Pancreas (tissue), 10 donors: ENCODE measurements around the gene LENG8. TPM values are rescaled to one million over a fixed set of nuclear protein-coding genes. Genes with fewer than 3 reads are reported as not detected.
A peak's percentile ranks its signal among the peaks of the same experiment; 100 is the strongest.

Source experiments
- ATAC-seq, 4 donors: fragments of 200-7000 bp; cut with Tn5 transposase; one replicate each; pipeline versions ENCODE4 v1.8.0 to v1.9.1; 2020; ENCODE audit warnings: mild to moderate bottlenecking in 4 of 4, moderate library complexity in 4 of 4
- DNase-seq, 6 donors: peaks; one replicate each; pipeline ENCODE4 v3.0.0-alpha.2; 2020
- FAIRE-seq: peaks from 2 replicates; lab custom pipeline; 2012; peaks lifted over from hg19 to GRCh38; lab: Jason Lieb, UNC
- H3K27ac ChIP-seq, 4 donors: fragments of 200-600 bp; sonication (generic); 1 replicate in 3 of 4; 2 replicates in 1 of 4; pipeline versions ENCODE4 v1.5.0 to v1.8.0; 2020
- H3K27me3 ChIP-seq, 4 donors: fragments of 200-600 bp; one replicate each; pipeline ENCODE4 v1.8.0; 2021
- H3K36me3 ChIP-seq, 3 donors: fragments of 200-600 bp; sonication (generic) in 1 of 3; one replicate each; pipeline versions ENCODE4 v1.5.0 to v1.8.0; 2020 to 2021
- H3K4me1 ChIP-seq, 3 donors: fragments of 200-600 bp; one replicate each; pipeline ENCODE4 v1.8.0; 2021
- H3K4me3 ChIP-seq, 4 donors: fragments of 200-600 bp; sonication (generic) in 2 of 4; one replicate each; pipeline versions ENCODE4 v1.5.0 to v1.8.0; 2020 to 2021
- H3K9me3 ChIP-seq, 4 donors: fragments of 200-600 bp; one replicate each; pipeline ENCODE4 v1.8.0; 2021
- CTCF ChIP-seq, 4 donors: fragments of 200-600 bp; sonication (generic) in 3 of 4; IDR thresholded peaks; one replicate each; pipeline versions ENCODE4 v1.5.0 to v1.8.0; 2021; ENCODE audit warnings: antibody characterized with exemption in 4 of 4
- WGBS, 2 donors: extraction: QIAGEN DNeasy Blood & Tissue Kit; methylation state at CpG; one replicate each; pipeline ENCODE4 v1.1.7; 2013; 5-methylcytosine and 5-hydroxymethylcytosine counted together
- intact Hi-C, 3 donors: fragments of 100-400 bp; cut with DNase I; formaldehyde crosslinking; loops; one replicate each; pipeline versions ENCODE4 v1.11.1 to v1.14.2; 2022
- polyA plus RNA-seq, 2 donors: library from polyadenylated mRNA; stranded (reverse); fragments of 200-250 nt; gene quantifications; one replicate each; pipeline ENCODE4 v1.2.3, GENCODE V29; 2013
- total RNA-seq, 6 donors: library from RNA; stranded (reverse); fragmentation: NEBNext Ultra II Directional in 4 of 6; extraction: Animal tissue kit (Norgen Biotek cat#: 25700) in 4 of 6; gene quantifications; one replicate each; pipeline versions ENCODE4 v1.2.1 to v1.2.4, GENCODE V29; 2021 to 2023
- donor health status: healthy with polysubstance abuse.
- donor health status: DM: no; HTN: no; CAD: no; lungs with moderate emphysema.
- donor health status: DM: no; HTN: no; CAD: no.
- donor health status: control.
- donor health status: control.
- donor health status: Bipolar disorder and iron deficiency.
- donor health status: DM: yes; HTN: yes; CAD: no.
- donor health status: DM: no; HTN: no; CAD: no.
- donor health status: DM: no; HTN: no; CAD: no.
- donor health status: DM: yes; HTN: yes; CAD: no.

LENG8 gene
- total and polyA plus RNA-seq, 8 donors, result 64.8 to 657 (median 142) TPM

- no peak for FAIRE-seq
- Histone ChIP-seq H3K36me3 (no peaks in the 10 kb centered on the region), H3K9me3 (no peaks in the 10 kb centered on the region), H3K27ac (peak overlapping the region in 2 of 4 donors; percentile 58 to 73), H3K4me1 (peaks cover 12 to 18% (median 18%) of the 10 kb centered on the region in 3 donors), H3K27me3 (no peaks in the 10 kb centered on the region), H3K4me3 (no peak overlapping the region)
- DNase-seq, result no peak
- WGBS, 2 donors, result 82 to 84% methylated on average over 6 of the region's 6 CpGs
- ATAC-seq, result no peak
- intact Hi-C loops, result no loop called here
- TF ChIP-seq CTCF (IDR thresholded peaks at IDR 0.05), result no peak
These were observed 24.9 kb downstream of the LENG8 start for GRCh38 chr19:54473892-54474372.

- 88 to 91% methylated on average over 11 of the region's 11 CpGs for WGBS, 2 donors
- TF ChIP-seq CTCF (IDR thresholded peaks at IDR 0.05), result no peak
- Histone ChIP-seq H3K9me3 (no peaks in the 10 kb centered on the region), H3K27ac (no peak overlapping the region), H3K4me3 (no peak overlapping the region), H3K4me1 (peaks cover 0 to under 1% (median under 1%) of the 10 kb centered on the region in 3 donors), H3K36me3 (no peaks in the 10 kb centered on the region), H3K27me3 (no peaks in the 10 kb centered on the region)
- DNase-seq (peak in 1 of 6 donors; percentile 40), FAIRE-seq (no peak), ATAC-seq (no peak)
- intact Hi-C loops, result no loop called here
These were observed 26.7 kb downstream of the LENG8 start for GRCh38 chr19:54475706-54476105.

GRCh38 chr19:54477650-54478049, 28.7 kb downstream of the LENG8 start:
- H3K27ac ChIP-seq, result no peak overlapping the region
- no peaks in the 10 kb centered on the region for H3K4me1 ChIP-seq
- ATAC-seq, result no peak
- no peaks in the 10 kb centered on the region for H3K36me3 ChIP-seq
- H3K9me3 ChIP-seq, result no peaks in the 10 kb centered on the region
- H3K4me3 ChIP-seq, result no peak overlapping the region
- no peak for FAIRE-seq
- no peak for TF ChIP-seq CTCF (IDR thresholded peaks at IDR 0.05)
- no peak for DNase-seq
- H3K27me3 ChIP-seq, result no peaks in the 10 kb centered on the region
- intact Hi-C loops, result no loop called here
- WGBS, 2 donors, result 61 to 65% methylated on average over 3 of the region's 3 CpGs

GRCh38 chr19:54478677-54479266, 29.8 kb downstream of the LENG8 start:
- no peaks in the 10 kb centered on the region for H3K27me3 ChIP-seq
- 24 to 30% methylated on average over 10 of the region's 10 CpGs for WGBS, 2 donors
- FAIRE-seq (no peak), DNase-seq (no peak), ATAC-seq (peak in 3 of 4 donors; percentile 67 to 75 (median 69))
- peak in 3 of 4 donors; percentile 31 to 39 (median 33) for TF ChIP-seq CTCF (IDR thresholded peaks at IDR 0.05)
- no peaks in the 10 kb centered on the region for H3K4me1 ChIP-seq
- no peaks in the 10 kb centered on the region for H3K36me3 ChIP-seq
- H3K9me3 ChIP-seq, result no peaks in the 10 kb centered on the region
- no peak overlapping the region for H3K4me3 ChIP-seq
- H3K27ac ChIP-seq, result no peak overlapping the region
- intact Hi-C loops, result no loop called here

- Histone ChIP-seq H3K36me3 (no peaks in the 10 kb centered on the region), H3K27me3 (no peaks in the 10 kb centered on the region), H3K4me1 (no peaks in the 10 kb centered on the region), H3K9me3 (no peaks in the 10 kb centered on the region), H3K27ac (no peak overlapping the region), H3K4me3 (no peak overlapping the region)
- intact Hi-C loops, result no loop called here
- WGBS, 2 donors, result 65 to 72% methylated on average over 2 of the region's 2 CpGs
- FAIRE-seq (no peak), ATAC-seq (no peak), DNase-seq (no peak)
- TF ChIP-seq CTCF (IDR thresholded peaks at IDR 0.05), result no peak
These were observed 31.1 kb downstream of the LENG8 start for GRCh38 chr19:54480051-54480450.
